HepG2 (cell line): Measurements from ENCODE around the gene HS3ST4. TPM values are rescaled to one million over a fixed set of nuclear protein-coding genes. Genes with fewer than 3 reads are reported as not detected.
A peak's percentile ranks its signal among the peaks of the same experiment; 100 is the strongest.

Source experiments
- ATAC-seq: fragments of 200-7000 bp; cut with Tn5 transposase; 3 replicates; pipeline ENCODE4 v1.9.1; 2020; ENCODE audit warnings: mild to moderate bottlenecking, moderate library complexity
- BruUV-seq: library from RNA; stranded (reverse); fragments of 400-500 nt; replicated peaks from 2 replicates; lab custom pipeline; 2021; lab: Mats Ljungman, UMichigan
- CTCF ChIA-PET: fragments of 300-600 bp; formaldehyde crosslinking; extraction: SDS; loops from one replicate; lab custom pipeline; 2021; ENCODE audit warnings: low total read pairs, inconsistent platforms, low intra/inter-chr PET ratio; lab: Yijun Ruan, JAX
- POLR2A ChIA-PET: fragments of 350-600 bp; sonication (Branson Sonifier 250); formaldehyde crosslinking; loops from one replicate; lab custom pipeline; 2020; ENCODE audit warnings: antibody characterized with exemption, inconsistent platforms; lab: Yijun Ruan, JAX
- DNase-seq: peaks from one replicate; pipeline ENCODE4 v3.0.0-alpha.2; 2015; ENCODE audit warnings: low spot score
- FAIRE-seq: peaks from 3 replicates; lab custom pipeline; 2011; peaks lifted over from hg19 to GRCh38; lab: Jason Lieb, UNC
- H2AFZ ChIP-seq: one replicate; pipeline ENCODE4 v1.6.1; 2011; ENCODE audit warnings: low read length, inconsistent platforms
- H3K27ac ChIP-seq: fragments of 300-600 bp; 3 replicates; pipeline ENCODE4 v1.8.0; 2011; ENCODE audit warnings: mixed run types, mild to moderate bottlenecking, mixed read lengths, low read length, inconsistent platforms; ENCODE audit not compliant: insufficient read depth; ENCODE audit errors: extremely low read length
- H3K27me3 ChIP-seq, 2 experiments: fragments of 200-600 bp in 1 of 2; 2 replicates in 1 of 2; 3 replicates in 1 of 2; pipeline versions ENCODE4 v1.6.0 to v1.8.0; 2011; ENCODE audit warnings: low read length in 2 of 2, mild to moderate bottlenecking in 2 of 2, moderate library complexity in 2 of 2, inconsistent platforms in 1 of 2; ENCODE audit not compliant: insufficient read depth in 2 of 2, control insufficient read depth in 1 of 2
- H3K36me3 ChIP-seq, 2 experiments: fragments of 200-600 bp in 1 of 2; replicated peaks in 1 of 2; 2 replicates in 1 of 2; 3 replicates in 1 of 2; pipeline versions ENCODE4 v1.5.1 to v1.8.0; 2011; ENCODE audit warnings: low read length in 2 of 2, inconsistent platforms in 1 of 2; ENCODE audit not compliant: insufficient read depth in 2 of 2, control insufficient read depth in 1 of 2
- H3K4me1 ChIP-seq: 2 replicates; pipeline ENCODE4 v1.5.1; 2012; ENCODE audit warnings: low read length, inconsistent platforms; ENCODE audit not compliant: insufficient read depth
- H3K4me2 ChIP-seq: 2 replicates; pipeline ENCODE4 v1.6.0; 2011; ENCODE audit warnings: low read depth, low read length, inconsistent platforms
- H3K4me3 ChIP-seq, 3 experiments: fragments of 200-600 bp in 1 of 3; sonication (generic), shearing (Covaris generic) in 1 of 3; replicated peaks in 1 of 3; 2 replicates each; pipeline ENCODE4 v1.5.1; 2011 to 2016; ENCODE audit warnings: low read length in 3 of 3, inconsistent platforms in 2 of 3, low read depth in 2 of 3, mild to moderate bottlenecking in 2 of 3, control low read depth in 1 of 3, mixed read lengths in 1 of 3; ENCODE audit not compliant: insufficient read depth in 1 of 3
- H3K79me2 ChIP-seq: one replicate; pipeline ENCODE4 v1.6.1; 2011; ENCODE audit warnings: low read length, inconsistent platforms; ENCODE audit not compliant: insufficient read depth
- H3K9ac ChIP-seq: 2 replicates; pipeline ENCODE4 v1.6.0; 2011; ENCODE audit warnings: mild to moderate bottlenecking, low read depth, low read length, inconsistent platforms; ENCODE audit not compliant: insufficient read depth
- H3K9me3 ChIP-seq: 2 replicates; pipeline ENCODE4 v1.5.1; 2012; ENCODE audit warnings: mild to moderate bottlenecking, low read length
- H4K20me1 ChIP-seq: 2 replicates; pipeline ENCODE4 v1.6.0; 2011; ENCODE audit warnings: inconsistent platforms, mild to moderate bottlenecking, low read length, moderate library complexity; ENCODE audit not compliant: insufficient read depth
- HDAC2 ChIP-seq: sonication (generic); formaldehyde crosslinking; IDR thresholded peaks from 2 replicates; pipeline ENCODE4 v1.4.0; 2020; ENCODE audit warnings: missing genetic modification reagents
- HNF4A ChIP-seq: sonication (generic); formaldehyde crosslinking; IDR thresholded peaks from 2 replicates; pipeline ENCODE4 v1.4.0; 2020; ENCODE audit warnings: missing genetic modification reagents
- MAFF ChIP-seq: IDR thresholded peaks from 2 replicates; pipeline ENCODE4 v1.6.1; 2011; ENCODE audit warnings: low read depth, low read length, improper control_type of control experiment
- MAFK ChIP-seq, 2 experiments: IDR thresholded peaks in 1 of 2; conservative IDR thresholded peaks in 1 of 2; 2 replicates each; pipeline ENCODE4 v1.6.1; 2011; ENCODE audit warnings: improper control_type of control experiment in 2 of 2, low read length in 2 of 2
- NCOA2 ChIP-seq: sonication (generic); formaldehyde crosslinking; IDR thresholded peaks from 2 replicates; pipeline ENCODE4 v1.8.0; 2022; ENCODE audit warnings: inconsistent platforms
- PHF8 ChIP-seq: sonication (generic); formaldehyde crosslinking; IDR thresholded peaks from 2 replicates; pipeline ENCODE4 v1.5.0; 2020; ENCODE audit warnings: missing genetic modification reagents
- SIN3B ChIP-seq: fragments of 150-350 bp; IDR thresholded peaks from 2 replicates; pipeline ENCODE4 v1.6.1; 2014; ENCODE audit warnings: low read length
- SRY ChIP-seq: sonication (generic); formaldehyde crosslinking; IDR thresholded peaks from 2 replicates; pipeline ENCODE4 v1.8.0; 2022; ENCODE audit warnings: mild to moderate bottlenecking, missing genetic modification reagents
- SSRP1 ChIP-seq: IDR thresholded peaks from 2 replicates; pipeline ENCODE4 v1.6.1; 2016; ENCODE audit warnings: control low read depth
- THYN1 ChIP-seq: sonication (generic); formaldehyde crosslinking; IDR thresholded peaks from 2 replicates; pipeline ENCODE4 v1.8.1; 2023; ENCODE audit warnings: low read depth, mild to moderate bottlenecking, moderate library complexity, missing genetic modification reagents, borderline replicate concordance
- ZNF205 ChIP-seq: IDR thresholded peaks from 2 replicates; pipeline ENCODE4 v1.6.1; 2018; ENCODE audit warnings: missing biosample characterization, missing genetic modification reagents
- ZNF431 ChIP-seq: sonication (generic); formaldehyde crosslinking; IDR thresholded peaks from 2 replicates; pipeline ENCODE4 v1.9.0; 2022; ENCODE audit warnings: missing genetic modification reagents, low read depth, mild to moderate bottlenecking, borderline replicate concordance
- ZNF652 ChIP-seq: IDR thresholded peaks from 2 replicates; pipeline ENCODE4 v1.6.1; 2016; ENCODE audit warnings: low read depth, borderline replicate concordance
- ZNF720 ChIP-seq: sonication (generic); formaldehyde crosslinking; IDR thresholded peaks from 2 replicates; pipeline ENCODE4 v1.4.0; 2020; ENCODE audit warnings: missing genetic modification reagents
- ZNF749 ChIP-seq: sonication (generic); formaldehyde crosslinking; IDR thresholded peaks from 2 replicates; pipeline ENCODE4 v1.8.0; 2022; ENCODE audit warnings: mild to moderate bottlenecking, missing genetic modification reagents, moderate library complexity, borderline replicate concordance
- WGBS: methylation state at CpG from one replicate; pipeline ENCODE4 v1.1.6; 2017; ENCODE audit warnings: low lambda C conversion rate; 5-methylcytosine and 5-hydroxymethylcytosine counted together
- in situ Hi-C: cut with HindIII; loops from 2 replicates; pipeline ENCODE4 v1.10.0; 2017; ENCODE audit warnings: low pct_unique_long_range_greater_than_20kb; ENCODE audit not compliant: extremely low pct_ligation_motif_present
- intact Hi-C: fragments of 100-400 bp; cut with micrococcal nuclease; formaldehyde crosslinking; loops from one replicate; pipeline ENCODE4 v1.10.0; 2022; ENCODE audit not compliant: unreplicated experiment
- polyA plus RNA-seq, 8 experiments: library from polyadenylated mRNA; depleted of rRNA in 3 of 8; stranded (reverse) in 7 of 8; unstranded in 1 of 8; fragments of >200 nt; fragmentation: Illumina TruSeq in 4 of 8; extraction: Trizol in 4 of 8; gene quantifications; 2 replicates each; pipeline versions ENCODE4 v1.2.1 to v1.2.3, GENCODE V29; 2011 to 2016; ENCODE audit warnings: low read depth in 4 of 8, missing spikeins in 1 of 8, mixed read lengths in 1 of 8; ENCODE audit not compliant: insufficient read depth in 1 of 8
- total RNA-seq, 5 experiments: library from RNA; depleted of rRNA; stranded (reverse); fragments of >200 nt; fragmentation: Illumina TruSeq; extraction: Trizol; gene quantifications; 2 replicates each; pipeline ENCODE4 v1.2.3, GENCODE V29; 2016; ENCODE audit warnings: low read depth in 1 of 5
- TF ChIP-seq, protein P1 (sequence below): sonication (generic); formaldehyde crosslinking; IDR thresholded peaks from 2 replicates; pipeline ENCODE4 v1.5.0; 2020; ENCODE audit warnings: missing genetic modification reagents
- TF ChIP-seq, protein P2 (sequence below): sonication (generic); formaldehyde crosslinking; IDR thresholded peaks from 2 replicates; pipeline ENCODE4 v1.5.1; 2020; ENCODE audit warnings: missing genetic modification reagents, mild to moderate bottlenecking, borderline replicate concordance

HS3ST4 gene
- total and polyA plus RNA-seq, 2 of the 13 experiments (the other 11 are each of a cell fraction or from before 2014, with no cell fraction given), result not detected

DNA sequence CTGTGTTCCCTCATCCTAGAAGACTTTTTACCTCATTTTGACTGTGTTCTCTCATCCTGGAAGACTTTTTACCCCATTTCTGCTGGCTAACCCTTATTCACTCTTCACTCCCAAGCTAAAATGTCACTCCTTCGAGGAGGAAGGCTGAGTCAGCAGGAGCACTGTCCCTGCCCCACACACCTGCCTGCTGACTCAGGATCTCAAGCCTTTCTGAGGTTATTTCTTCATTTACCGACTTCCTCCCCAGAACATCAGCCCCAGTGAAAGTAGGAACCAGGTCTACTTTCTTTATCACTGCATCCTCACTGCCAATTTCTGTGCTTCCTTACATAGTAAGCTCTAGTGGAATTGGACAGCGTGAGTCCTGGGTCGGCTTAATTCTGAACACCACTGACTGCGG, 220.6 kb downstream of the HS3ST4 start:
- Histone ChIP-seq H3K4me3 (no peak overlapping the region), H3K4me2 (no peak overlapping the region), H3K9me3 (no peaks in the 10 kb centered on the region), H3K4me1 (no peaks in the 10 kb centered on the region), H3K36me3 (no peaks in the 10 kb centered on the region), H4K20me1 (no peaks in the 10 kb centered on the region), H3K79me2 (no peaks in the 10 kb centered on the region), H3K27me3 (no peaks in the 10 kb centered on the region; a peak in 1 of 5 replicates), H2AFZ (no peak overlapping the region), H3K9ac (no peak overlapping the region), H3K27ac (no peak overlapping the region)
- ATAC-seq (no peak), DNase-seq (no peak), FAIRE-seq (no peak)
- no TSS peak for BruUV-seq
- POLR2A ChIA-PET, result no interaction called here
- peak; percentile 67 for TF ChIP-seq MAFF
- no peak for TF ChIP-seq HDAC2 (CRISPR knock-in tag)
- peak; percentile 54 to 75 for TF ChIP-seq MAFK (conservative IDR thresholded peaks at IDR 0.05 in 1 of 2, IDR thresholded peaks at IDR 0.05 in 1 of 2; ENCODE audit: low read length in 2 of 2)
- no peak for TF ChIP-seq SRY (CRISPR knock-in tag)
- TF ChIP-seq SIN3B, result no peak
- intact Hi-C loops, result no loop called here
- CTCF ChIA-PET, result no interaction called here
- in situ Hi-C loops, result no loop called here
- WGBS, result 42% methylated on average over 5 of the region's 5 CpGs

DNA sequence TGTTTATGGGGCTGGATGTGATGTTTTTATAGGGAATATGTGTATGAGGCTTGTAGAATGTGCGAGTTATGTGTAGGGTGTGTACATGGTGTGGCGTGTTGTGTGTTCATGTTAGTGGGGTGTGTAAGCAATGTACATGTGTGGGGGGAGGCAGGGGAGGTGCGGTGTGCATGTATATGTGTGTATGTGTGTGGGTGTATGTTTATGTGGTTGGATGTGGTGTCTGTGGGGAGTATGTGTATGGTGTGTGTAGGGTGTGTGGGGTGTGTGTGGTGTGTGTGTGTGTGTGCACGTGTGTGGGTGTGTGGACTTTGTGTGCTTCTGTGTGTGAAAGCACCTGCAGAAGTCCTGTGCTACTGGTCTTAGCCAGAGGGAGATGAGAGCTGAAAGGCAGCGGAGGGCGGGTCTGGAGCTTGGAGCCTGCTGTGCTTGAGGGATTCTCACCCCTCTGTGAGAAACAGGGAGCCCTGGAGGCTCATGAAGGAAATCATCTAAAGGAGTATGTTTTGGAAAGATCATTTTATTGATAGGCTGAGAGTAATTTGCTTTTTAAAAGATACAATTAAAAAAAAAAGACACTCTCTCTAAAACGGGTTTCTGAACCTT, 222.7 kb downstream of the HS3ST4 start:
- DNase-seq (no peak), ATAC-seq (no peak), FAIRE-seq (no peak)
- POLR2A ChIA-PET, result no interaction called here
- 15% methylated on average over 7 of the region's 7 CpGs for WGBS
- BruUV-seq, result no TSS peak
- no peaks in the 10 kb centered on the region for H3K36me3 ChIP-seq
- no peaks in the 10 kb centered on the region for H3K9me3 ChIP-seq
- H3K27me3 ChIP-seq, result no peaks in the 10 kb centered on the region; a peak in 1 of 5 replicates
- no peak overlapping the region for H3K4me3 ChIP-seq
- no peaks in the 10 kb centered on the region for H4K20me1 ChIP-seq
- no peak overlapping the region for H3K27ac ChIP-seq
- no peak overlapping the region for H3K9ac ChIP-seq
- no peak overlapping the region for H3K4me2 ChIP-seq
- no peaks in the 10 kb centered on the region for H3K79me2 ChIP-seq
- in situ Hi-C loops, result no loop called here
- CTCF ChIA-PET, result no interaction called here
- H3K4me1 ChIP-seq, result no peaks in the 10 kb centered on the region
- intact Hi-C loops, result no loop called here
- H2AFZ ChIP-seq, result no peak overlapping the region
- TF ChIP-seq SSRP1 (no peak), NCOA2 (CRISPR knock-in tag) (no peak), ZNF749 (no peak), ZNF431 (CRISPR knock-in tag) (no peak), ZNF652 (CRISPR knock-in tag) (no peak), ZNF720 (CRISPR knock-in tag) (no peak), ZNF205 (CRISPR knock-in tag) (no peak), PHF8 (no peak), HNF4A (no peak), THYN1 (CRISPR knock-in tag) (no peak)
- TF ChIP-seq, protein P1, sequence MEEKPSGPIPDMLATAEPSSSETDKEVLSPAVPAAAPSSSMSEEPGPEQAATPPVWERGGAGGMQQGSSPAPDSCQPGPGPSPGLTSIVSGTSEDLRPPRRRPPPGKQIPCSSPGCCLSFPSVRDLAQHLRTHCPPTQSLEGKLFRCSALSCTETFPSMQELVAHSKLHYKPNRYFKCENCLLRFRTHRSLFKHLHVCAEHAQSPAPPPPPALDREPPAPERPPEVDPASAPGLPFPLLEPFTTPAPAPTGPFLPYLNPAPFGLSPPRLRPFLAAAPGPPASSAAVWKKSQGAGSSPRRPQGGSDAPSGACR (CRISPR knock-in tag), result no peak
- TF ChIP-seq, protein P2, sequence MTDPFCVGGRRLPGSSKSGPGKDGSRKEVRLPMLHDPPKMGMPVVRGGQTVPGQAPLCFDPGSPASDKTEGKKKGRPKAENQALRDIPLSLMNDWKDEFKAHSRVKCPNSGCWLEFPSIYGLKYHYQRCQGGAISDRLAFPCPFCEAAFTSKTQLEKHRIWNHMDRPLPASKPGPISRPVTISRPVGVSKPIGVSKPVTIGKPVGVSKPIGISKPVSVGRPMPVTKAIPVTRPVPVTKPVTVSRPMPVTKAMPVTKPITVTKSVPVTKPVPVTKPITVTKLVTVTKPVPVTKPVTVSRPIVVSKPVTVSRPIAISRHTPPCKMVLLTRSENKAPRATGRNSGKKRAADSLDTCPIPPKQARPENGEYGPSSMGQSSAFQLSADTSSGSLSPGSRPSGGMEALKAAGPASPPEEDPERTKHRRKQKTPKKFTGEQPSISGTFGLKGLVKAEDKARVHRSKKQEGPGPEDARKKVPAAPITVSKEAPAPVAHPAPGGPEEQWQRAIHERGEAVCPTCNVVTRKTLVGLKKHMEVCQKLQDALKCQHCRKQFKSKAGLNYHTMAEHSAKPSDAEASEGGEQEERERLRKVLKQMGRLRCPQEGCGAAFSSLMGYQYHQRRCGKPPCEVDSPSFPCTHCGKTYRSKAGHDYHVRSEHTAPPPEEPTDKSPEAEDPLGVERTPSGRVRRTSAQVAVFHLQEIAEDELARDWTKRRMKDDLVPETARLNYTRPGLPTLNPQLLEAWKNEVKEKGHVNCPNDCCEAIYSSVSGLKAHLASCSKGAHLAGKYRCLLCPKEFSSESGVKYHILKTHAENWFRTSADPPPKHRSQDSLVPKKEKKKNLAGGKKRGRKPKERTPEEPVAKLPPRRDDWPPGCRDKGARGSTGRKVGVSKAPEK (CRISPR knock-in tag), result no peak
